Skin of body (tissue), 2 donors: ENCODE results near the gene COX14. TPM values are rescaled to one million over a fixed set of nuclear protein-coding genes. Genes with fewer than 3 reads are reported as not detected.
"Not testable (repeated sequence)": the region's sequence is repeated elsewhere in the genome, so short reads cannot be mapped to it uniquely, and the experiment has no call there.

Experiments used
- DNase-seq: peaks from one replicate; lab custom pipeline; 2025; lab: John Stamatoyannopoulos, UW
- total RNA-seq: library from RNA; depleted of rRNA; stranded (reverse); fragments of >200 nt; gene quantifications from one replicate; pipeline ENCODE4 v1.2.3, GENCODE V29; 2014

COX14 gene
- total RNA-seq, 1 donor from 2014 or later: 34.8 TPM

DNA sequence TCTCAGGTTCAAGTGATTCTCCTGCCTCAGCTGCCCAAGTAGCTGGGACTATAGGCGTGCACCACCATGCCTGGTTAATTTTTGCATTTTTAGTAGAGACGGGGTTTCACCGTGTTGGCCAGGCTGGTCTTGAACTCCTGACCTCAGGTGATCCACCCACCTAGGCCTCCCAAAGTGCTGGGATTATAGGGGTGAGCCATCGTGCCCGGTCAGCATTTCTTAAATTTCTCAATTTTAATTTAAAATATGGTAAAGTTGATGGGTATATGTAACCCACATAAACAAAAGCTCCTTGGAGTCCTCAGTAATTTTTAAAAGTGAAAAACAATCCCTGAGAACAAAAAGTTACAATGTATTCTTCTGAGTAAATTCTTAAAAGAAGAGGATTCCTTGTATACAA lies 42.9 kb downstream of the COX14 start:
- not testable (repeated sequence) for DNase-seq

DNA sequence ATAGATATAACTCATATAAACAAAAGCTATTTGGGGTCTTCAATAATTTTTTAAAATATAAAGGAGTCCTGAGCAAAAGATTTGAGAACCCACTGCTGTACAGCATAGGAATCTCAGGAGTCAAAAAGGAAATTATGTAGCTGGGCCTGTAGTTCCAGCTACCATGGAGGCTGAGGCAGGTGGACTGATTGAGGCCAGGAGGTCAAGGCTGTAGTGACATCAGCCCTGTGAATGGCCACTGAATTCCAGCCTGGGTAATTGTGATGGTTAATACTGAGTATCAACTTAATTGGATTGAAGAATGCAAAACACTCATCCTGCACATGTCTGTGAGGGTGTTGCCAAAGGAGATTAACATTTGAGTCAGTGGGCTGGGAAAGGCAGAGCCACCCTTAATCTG lies 44.6 kb downstream of the COX14 start:
- DNase-seq: no peak

DNA sequence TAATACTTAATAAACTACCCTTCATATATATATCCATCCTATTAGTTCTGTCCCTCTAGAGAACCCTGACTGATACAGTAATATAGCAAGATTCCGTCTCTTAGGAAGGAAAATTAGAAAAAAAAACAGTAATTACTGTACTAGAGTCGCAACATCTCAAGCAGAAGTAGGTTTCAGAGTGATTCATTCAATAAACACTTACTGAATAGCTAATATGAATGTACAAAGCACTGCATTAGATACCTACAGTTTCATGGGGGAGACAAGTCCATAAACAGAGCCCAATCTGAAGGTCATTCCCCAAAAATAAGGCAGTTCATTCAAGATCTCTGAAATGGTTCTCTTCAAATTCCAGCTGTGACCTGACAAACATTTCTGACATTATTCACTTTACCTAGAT lies 45.2 kb downstream of the COX14 start:
- no peak for DNase-seq

DNA sequence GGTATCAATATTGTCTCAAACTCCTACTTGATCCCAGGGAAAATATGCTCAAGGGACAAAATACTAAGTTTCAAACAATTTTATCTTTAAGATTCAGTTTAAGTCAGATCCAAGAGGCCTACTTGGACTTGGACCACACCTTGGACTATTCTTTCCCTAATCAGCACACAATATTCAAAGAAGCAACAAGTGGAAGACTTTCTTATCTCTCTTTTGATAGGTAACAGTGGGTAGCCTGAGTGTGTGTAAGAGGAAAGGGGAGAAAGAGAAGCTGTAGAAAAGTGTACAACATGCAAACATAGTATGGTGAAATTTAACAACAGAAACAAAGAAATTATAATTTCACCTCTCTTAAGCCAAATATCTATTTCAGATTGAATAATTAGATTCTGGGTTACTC lies 48.6 kb downstream of the COX14 start:
- DNase-seq: no peak

DNA sequence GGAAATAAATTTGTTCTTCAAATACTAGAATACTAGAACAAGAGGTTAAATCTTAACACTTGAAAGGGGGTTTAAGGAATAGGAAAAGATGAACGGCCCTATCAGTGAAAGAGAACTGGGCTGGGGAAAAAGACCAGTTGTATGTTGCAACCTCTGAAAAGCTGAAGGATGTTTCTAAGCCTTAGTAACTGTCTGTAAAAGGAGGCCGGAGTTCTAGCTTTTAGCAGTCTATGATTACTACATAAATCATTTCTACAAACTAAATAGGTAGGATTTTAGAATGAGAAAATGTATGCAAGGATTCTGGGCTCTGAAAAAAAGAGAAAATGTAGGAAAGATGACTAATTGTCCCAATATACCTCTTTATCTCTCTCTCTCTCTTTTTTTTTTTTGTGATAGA lies 50.2 kb downstream of the COX14 start:
- DNase-seq: no peak

DNA sequence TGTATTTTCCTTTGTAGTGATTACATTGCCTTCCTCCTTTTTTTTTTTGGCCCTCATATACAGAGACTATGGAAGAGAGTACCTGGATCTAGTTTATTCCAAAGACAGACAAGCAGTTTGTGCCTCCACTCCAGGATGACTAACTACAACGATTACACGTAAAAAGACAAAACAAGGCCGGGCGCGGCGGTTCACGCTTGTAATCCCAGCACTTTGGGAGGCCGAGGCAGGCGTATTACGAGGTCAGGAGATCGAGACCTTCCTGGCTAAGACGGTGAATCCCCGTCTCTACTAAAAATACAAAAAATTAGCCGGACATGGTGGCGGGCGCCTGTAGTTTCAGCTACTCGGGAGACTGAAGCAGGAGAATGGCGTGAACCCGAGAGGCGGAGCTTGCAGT lies 52.9 kb downstream of the COX14 start:
- no peak for DNase-seq

DNA sequence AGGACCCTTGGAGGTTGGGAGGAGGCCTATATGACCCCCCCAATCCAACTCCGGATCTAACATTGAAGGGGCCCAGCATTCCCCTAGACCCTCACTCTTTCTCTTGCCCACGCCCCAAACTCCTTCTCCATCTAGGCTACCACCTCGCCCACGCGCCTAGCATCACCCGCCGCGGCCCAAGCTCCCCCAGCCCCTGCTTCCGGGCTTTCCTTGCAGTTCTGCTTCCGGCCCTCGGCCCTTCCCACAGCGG lies 54.7 kb downstream of the COX14 start:
- DNase-seq: no peak

DNA sequence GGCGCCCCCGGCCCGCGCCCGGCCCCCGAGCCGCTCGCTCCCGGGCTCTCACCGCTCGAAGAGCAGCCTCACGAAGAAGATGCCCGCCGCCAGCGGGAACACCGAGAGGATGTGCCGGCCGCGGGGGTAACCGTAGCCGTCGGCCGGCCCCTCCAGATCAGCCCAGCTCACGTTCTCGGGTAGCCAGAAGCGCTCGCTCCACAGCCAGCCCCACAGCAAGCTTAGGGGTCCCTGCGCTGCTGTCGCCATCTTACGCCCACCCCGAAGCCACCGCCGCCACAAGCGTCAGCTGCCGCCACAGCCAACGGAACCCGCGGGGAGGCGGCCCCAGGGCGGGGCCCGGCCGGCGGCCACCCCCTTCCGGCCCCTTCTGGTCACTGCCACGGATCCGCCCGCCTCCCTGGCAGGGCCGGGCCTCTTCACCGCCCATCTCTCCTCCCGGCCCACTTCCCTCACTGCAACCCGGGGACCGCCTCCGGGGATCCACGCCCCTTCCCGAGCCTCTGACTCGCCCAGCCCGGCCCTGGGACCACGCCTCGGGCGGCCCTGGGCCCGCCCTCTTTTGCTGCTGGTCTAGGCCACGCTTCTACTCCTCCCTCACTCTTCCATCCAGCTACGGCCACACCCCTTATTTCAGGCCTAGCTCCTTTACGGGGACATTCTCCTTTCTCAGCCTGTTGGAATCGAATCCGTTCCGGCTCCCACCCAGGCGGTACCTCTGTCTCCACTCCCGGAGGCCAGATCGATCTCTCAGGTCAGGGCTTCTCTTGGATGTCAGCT lies 55.2 kb downstream of the COX14 start, which contains the start of gene CERS5:
CERS5 (minus strand) TSS at position 321 of the 780 bp plus-strand sequence; CDS start at position 249, 72 bp downstream.
- DNase-seq: peak; percentile 98

Other genes with a start within 250 kb of the COX14 start
- gene FAIM2, start 208.3 kb upstream of the COX14 start, total RNA-seq: 0.99 TPM
- gene AQP2, start 161.5 kb upstream of the COX14 start, total RNA-seq: not detected
- 5.7 TPM for gene AQP5, start 150.4 kb upstream of the COX14 start, total RNA-seq
- gene AQP6, start 139.3 kb upstream of the COX14 start, total RNA-seq: 0.20 TPM
- gene RACGAP1, start 86.7 kb upstream of the COX14 start, total RNA-seq: 32.4 TPM
- gene ASIC1, start 54.6 kb upstream of the COX14 start, total RNA-seq: 4.0 TPM
- gene SMARCD1, start 26.9 kb upstream of the COX14 start, total RNA-seq: 25.9 TPM
- 163 TPM for gene GPD1, start 8.2 kb upstream of the COX14 start, total RNA-seq
- gene CERS5, start 55.1 kb downstream of the COX14 start, total RNA-seq: 40.8 TPM
- 84.0 TPM for gene LIMA1, start 171.3 kb downstream of the COX14 start, total RNA-seq